Lower leg skin (tissue), 4 donors: ENCODE data around the gene RAP1A. TPM values are rescaled to one million over a fixed set of nuclear protein-coding genes. Genes with fewer than 3 reads are reported as not detected.

Source experiments
- DNase-seq, 2 donors: peaks; one replicate each; pipeline ENCODE4 v3.0.0-alpha.2; 2019; ENCODE audit warnings: low spot score in 2 of 2
- H3K4me3 ChIP-seq: fragments of 200-600 bp; sonication (generic); 2 replicates; pipeline ENCODE4 v1.5.1; 2017; ENCODE audit warnings: mild to moderate bottlenecking, low read depth; ENCODE audit not compliant: poor library complexity, severe bottlenecking
- CTCF ChIP-seq, 3 donors: fragments of 450-650 bp; IDR thresholded peaks; one replicate each; pipeline ENCODE4 v1.5.1; 2016; ENCODE audit warnings: antibody characterized with exemption in 3 of 3, mild to moderate bottlenecking in 3 of 3, moderate library complexity in 2 of 3
- POLR2A ChIP-seq, 2 donors: fragments of 450-650 bp; IDR thresholded peaks; one replicate each; pipeline ENCODE4 v1.6.1; 2016 to 2017; ENCODE audit warnings: antibody characterized with exemption in 2 of 2, mild to moderate bottlenecking in 1 of 2, moderate library complexity in 1 of 2
- WGBS, 2 donors: methylation state at CpG; one replicate each; pipeline ENCODE4 v1.1.5; 2018; 5-methylcytosine and 5-hydroxymethylcytosine counted together
- intact Hi-C: fragments of 100-400 bp; cut with DNase I; formaldehyde crosslinking; loops from one replicate; pipeline ENCODE4 v1.15.0; 2023; ENCODE audit warnings: low total_unique reads
- total RNA-seq, 4 donors: library from RNA; depleted of rRNA; stranded (reverse); fragments of >200 nt; gene quantifications; one replicate each; pipeline ENCODE4 v1.1.0, GENCODE V29; 2016

Gene RAP1A
- total RNA-seq, 4 donors from 2014 or later = 25.5 to 33.8 (median 31.0) TPM

GRCh38 chr1:111696330-111696729 is 76.7 kb downstream of the RAP1A start:
- no peak for DNase-seq
- no peak for TF ChIP-seq POLR2A (IDR thresholded peaks at IDR 0.05)
- no peak for TF ChIP-seq CTCF (IDR thresholded peaks at IDR 0.05)
- intact Hi-C loops = no loop called here

GRCh38 chr1:111699268-111699667 is 79.7 kb downstream of the RAP1A start:
- TF ChIP-seq CTCF (IDR thresholded peaks at IDR 0.05) (no peak), POLR2A (IDR thresholded peaks at IDR 0.05) (no peak)
- intact Hi-C loops = no loop called here

More at GRCh38 chr1:111696330-111696729, 76.7 kb downstream of the RAP1A start:
- no peak overlapping the region for H3K4me3 ChIP-seq

GRCh38 chr1:111702504-111703050 is 83.0 kb downstream of the RAP1A start:
- no peak overlapping the region for H3K4me3 ChIP-seq
- no peak for DNase-seq
- TF ChIP-seq CTCF (IDR thresholded peaks at IDR 0.05) (no peak), POLR2A (IDR thresholded peaks at IDR 0.05) (no peak)
- WGBS, 2 donors = 90 to 96% methylated on average over 5 of the region's 5 CpGs
- intact Hi-C loops = no loop called here

More at GRCh38 chr1:111699268-111699667, 79.7 kb downstream of the RAP1A start:
- DNase-seq = no peak
- H3K4me3 ChIP-seq = no peak overlapping the region

GRCh38 chr1:111704240-111704639 is 84.7 kb downstream of the RAP1A start:
- no peak for DNase-seq
- intact Hi-C loops = no loop called here
- 56 to 74% methylated on average over 2 of the region's 2 CpGs for WGBS, 2 donors
- no peak for TF ChIP-seq POLR2A (IDR thresholded peaks at IDR 0.05)
- TF ChIP-seq CTCF (IDR thresholded peaks at IDR 0.05) = no peak
- H3K4me3 ChIP-seq = no peak overlapping the region

- intact Hi-C loops = no loop called here
- no peak for DNase-seq
- H3K4me3 ChIP-seq = no peak overlapping the region
- no peak for TF ChIP-seq CTCF (IDR thresholded peaks at IDR 0.05)
- TF ChIP-seq POLR2A (IDR thresholded peaks at IDR 0.05) = no peak
These were observed 85.2 kb downstream of the RAP1A start for GRCh38 chr1:111704776-111705175.

- DNase-seq = no peak
- TF ChIP-seq CTCF (IDR thresholded peaks at IDR 0.05) (no peak), POLR2A (IDR thresholded peaks at IDR 0.05) (no peak)
- intact Hi-C loops = no loop called here
- no peak overlapping the region for H3K4me3 ChIP-seq
- WGBS, 2 donors = 87 to 92% methylated on average over 3 of the region's 3 CpGs
These were observed 86.3 kb downstream of the RAP1A start for GRCh38 chr1:111705841-111706240.
